GM18499 (cell line): ENCODE data around the gene SEMA6C.
"Not testable (repeated sequence)": the region's sequence is repeated elsewhere in the genome, so short reads cannot be mapped to it uniquely, and the experiment has no call there.

Experiments
- ATAC-seq: cut with Tn5 transposase; IDR thresholded peaks from one replicate; pipeline ENCODE4 v1.9.1; 2021; ENCODE audit warnings: moderate number of reproducible peaks; ENCODE audit not compliant: insufficient read depth, unreplicated experiment

SEMA6C gene

GRCh38 chr1:151146412-151147131, at the start of gene SEMA6C:
SEMA6C (minus strand) TSS chr1:151146631; CDS start chr1:151142621, 4,010 bp downstream.
- peak; percentile 68 for ATAC-seq

DNA sequence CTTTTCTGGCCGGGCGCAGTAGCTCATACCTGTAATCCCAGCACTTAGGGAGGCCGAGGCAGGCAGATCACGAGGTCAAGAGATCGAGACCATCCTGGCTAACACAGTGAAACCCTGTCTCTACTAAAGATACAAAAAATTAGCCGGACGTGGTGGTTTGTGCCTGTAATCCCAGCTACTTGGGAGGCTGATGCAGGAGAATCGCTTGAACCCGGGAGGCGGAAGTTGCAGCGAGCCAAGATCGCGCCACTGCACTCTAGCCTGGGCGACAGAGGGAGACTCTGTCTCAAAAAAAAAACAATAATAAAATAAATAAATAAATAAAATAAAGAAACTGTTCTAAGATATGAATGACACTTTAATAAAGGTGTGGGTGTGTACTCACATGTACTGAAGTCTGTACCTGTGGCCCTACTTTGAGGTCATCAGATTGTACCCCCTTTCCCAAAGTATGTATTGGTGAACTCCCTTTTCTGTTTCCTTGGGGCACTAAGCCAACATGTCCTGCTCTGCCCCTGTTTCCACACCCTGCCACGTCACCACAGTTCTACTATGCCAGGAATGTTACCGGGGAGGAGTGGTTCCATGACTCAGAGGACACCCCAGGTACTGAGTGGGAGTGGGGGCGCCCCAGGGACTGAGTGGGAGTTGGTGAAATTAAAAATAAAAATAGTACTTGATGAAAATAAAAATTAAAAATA, 48.6 kb upstream of the SEMA6C start:
- not testable (repeated sequence) for ATAC-seq

DNA sequence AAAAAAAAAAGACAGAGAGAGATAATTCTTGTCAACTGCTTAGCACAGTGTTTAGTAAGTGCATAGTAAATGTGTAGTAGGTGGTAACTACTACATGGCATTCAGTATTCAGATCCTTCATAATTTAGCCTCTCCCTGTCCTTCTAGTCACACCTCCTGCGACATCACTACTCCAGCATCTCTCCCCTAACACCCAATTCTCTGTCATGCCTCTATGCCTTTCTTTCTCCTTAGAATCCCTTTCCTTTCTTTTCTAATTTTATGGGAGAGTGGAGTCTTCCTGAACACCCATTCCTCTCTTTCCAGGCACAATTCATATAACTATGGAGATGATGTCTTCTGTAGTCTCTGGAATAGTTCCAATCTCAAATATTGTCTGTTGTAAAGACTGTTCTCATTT, 47.4 kb upstream of the SEMA6C start:
- ATAC-seq, result no peak

DNA sequence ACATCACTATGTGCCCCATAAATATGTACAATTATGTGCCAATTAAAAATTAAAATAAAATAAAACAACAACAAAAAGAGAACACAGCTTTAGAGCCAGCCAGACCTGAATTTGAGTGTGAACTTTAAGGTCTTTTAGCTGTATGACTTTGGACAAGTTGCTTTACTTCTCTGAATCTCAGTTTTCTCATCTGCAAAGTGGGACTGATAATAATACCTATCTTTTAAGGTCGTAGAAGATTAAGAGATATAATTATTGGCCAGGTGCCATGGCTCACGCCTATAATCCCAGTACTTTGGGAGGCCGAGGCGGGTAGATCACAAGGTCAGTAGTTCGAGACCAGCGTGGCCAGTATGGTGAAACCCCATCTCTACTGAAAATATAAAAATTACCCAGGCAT, 46.9 kb upstream of the SEMA6C start:
- ATAC-seq, result no peak

- no peak for ATAC-seq
Observed at GRCh38 chr1:151192047-151192446, 45.6 kb upstream of the SEMA6C start.

- peak; percentile 67 for ATAC-seq
Observed at GRCh38 chr1:151189637-151190445, 43.4 kb upstream of the SEMA6C start, which contains the start of gene VPS72. VPS72 (minus strand) TSS chr1:151190197; CDS start chr1:151190121, 76 bp downstream.

DNA sequence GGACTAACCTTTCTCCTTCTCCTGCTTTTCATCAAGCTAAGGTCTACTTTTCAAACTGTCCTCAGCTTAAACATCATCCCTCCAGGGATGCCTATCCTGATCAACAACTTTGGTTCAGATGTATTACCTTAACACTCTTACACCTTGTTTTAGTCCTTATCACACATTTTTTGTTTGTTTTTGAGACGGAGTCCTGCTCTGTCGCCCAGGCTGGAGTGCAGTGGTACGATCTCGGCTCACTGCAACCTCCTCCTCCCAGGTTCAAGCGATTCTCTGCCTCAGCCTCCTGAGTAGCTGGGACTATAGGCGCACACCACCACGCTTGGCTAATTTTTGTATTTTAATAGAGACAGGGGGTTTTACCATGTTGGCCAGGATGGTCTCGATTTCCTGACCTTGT, 42.2 kb upstream of the SEMA6C start:
- ATAC-seq, result not testable (repeated sequence)

GRCh38 chr1:151187205-151187604, 40.8 kb upstream of the SEMA6C start:
- ATAC-seq, result no peak

DNA sequence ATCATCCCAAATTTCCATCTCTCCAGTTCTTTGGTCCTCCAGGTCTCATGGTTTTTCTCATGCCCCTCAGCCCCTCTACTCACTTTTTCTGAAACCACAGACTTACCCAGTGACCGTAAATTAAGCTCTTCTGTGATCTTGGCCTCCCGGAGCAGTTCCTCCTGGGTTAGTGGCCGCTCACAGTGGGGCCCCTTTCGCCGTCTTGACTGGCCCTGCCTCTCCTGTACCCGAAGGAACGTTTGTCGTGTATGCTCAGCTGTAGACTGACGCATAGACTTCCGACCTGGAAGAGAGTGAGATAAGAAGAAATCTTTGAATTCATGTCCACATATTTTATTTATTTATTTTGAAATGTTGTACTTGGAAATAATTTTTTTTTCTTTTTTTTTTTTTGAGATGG, 37.8 kb upstream of the SEMA6C start:
- ATAC-seq, result no peak

- ATAC-seq, result no peak
Observed at GRCh38 chr1:151176514-151177045, 30.1 kb upstream of the SEMA6C start.

GRCh38 chr1:151175863-151176262, 29.4 kb upstream of the SEMA6C start, which contains the start of gene TMOD4:
TMOD4 (minus strand) TSS chr1:151175981; CDS start chr1:151174875, 1,106 bp downstream.
- no peak for ATAC-seq

GRCh38 chr1:151175041-151175741, 28.8 kb upstream of the SEMA6C start:
- no peak for ATAC-seq

- ATAC-seq, result no peak
Observed at GRCh38 chr1:151171190-151171589, 24.8 kb upstream of the SEMA6C start.

DNA sequence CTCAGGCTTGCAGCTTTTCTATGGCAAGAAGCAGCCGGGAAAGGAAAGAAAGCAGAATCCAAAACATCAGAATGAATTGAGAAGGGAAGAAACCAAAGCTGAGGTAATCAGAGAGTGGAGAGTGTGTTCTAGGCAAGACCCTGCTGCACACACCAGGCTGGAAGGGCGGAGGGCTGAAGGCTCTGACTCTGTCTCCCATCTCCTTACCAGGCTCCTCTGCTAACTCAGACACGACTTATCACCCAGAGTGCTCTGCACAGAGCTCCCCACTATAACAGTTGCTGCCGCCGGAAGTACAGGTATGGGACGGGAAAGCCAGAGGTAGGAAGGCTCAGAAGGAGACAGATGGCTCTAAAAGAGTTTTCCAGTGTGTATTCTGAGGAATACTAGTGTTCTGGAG, 20.7 kb upstream of the SEMA6C start:
- ATAC-seq, result no peak

- ATAC-seq, result no peak
Observed at GRCh38 chr1:151166505-151166956, 20.1 kb upstream of the SEMA6C start.

GRCh38 chr1:151165738-151166504, 19.5 kb upstream of the SEMA6C start, which contains the start of the genes LYSMD1 and SCNM1:
LYSMD1 (minus strand) TSS chr1:151165902; CDS start chr1:151165258, 644 bp downstream.
SCNM1 (plus strand) TSS chr1:151166144; CDS start chr1:151166153, 9 bp downstream.
- peak; percentile 79 for ATAC-seq

DNA sequence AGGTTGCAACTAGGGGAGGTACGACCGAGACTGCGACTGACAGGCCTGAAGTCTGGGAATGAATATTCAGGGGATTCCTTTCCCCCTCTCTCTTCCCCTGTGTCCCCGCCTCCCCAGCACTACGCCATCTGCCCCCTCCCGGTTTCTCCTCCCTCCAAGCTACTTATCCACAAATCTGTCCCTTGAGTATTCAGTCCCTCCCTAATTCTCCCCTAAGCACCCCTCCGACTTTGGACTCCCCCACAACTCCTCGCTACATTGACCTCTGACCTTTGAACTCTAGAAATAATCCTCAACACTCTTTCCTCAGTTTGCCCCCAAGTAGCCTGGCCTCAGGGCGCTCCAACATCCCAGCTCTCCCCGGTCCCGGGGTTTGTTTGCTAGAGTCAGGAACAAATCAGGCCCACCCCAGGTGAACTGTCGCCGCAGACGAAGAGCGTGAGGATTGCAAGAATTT, 18.9 kb upstream of the SEMA6C start:
- ATAC-seq, result no peak

GRCh38 chr1:151164732-151165280, 18.4 kb upstream of the SEMA6C start:
- no peak for ATAC-seq
